KMS-11 (cell line): ENCODE data around the gene PRC1.

ENCODE experiments used
- H2AFZ ChIP-seq: fragments of 200-600 bp; sonication (generic); 2 replicates; pipeline ENCODE4 v1.6.1; 2016; ENCODE audit warnings: antibody characterized with exemption, mixed run types, low read depth
- H3K27ac ChIP-seq: fragments of 200-600 bp; sonication (generic); 2 replicates; pipeline ENCODE4 v1.6.1; 2016; ENCODE audit warnings: mild to moderate bottlenecking, mixed run types
- H3K27me3 ChIP-seq: fragments of 200-600 bp; sonication (generic); 2 replicates; pipeline ENCODE4 v1.6.1; 2017; ENCODE audit warnings: mild to moderate bottlenecking, low read depth, mixed run types, moderate library complexity; ENCODE audit not compliant: insufficient read depth
- H3K36me3 ChIP-seq: fragments of 200-600 bp; sonication (generic); 2 replicates; pipeline ENCODE4 v1.6.1; 2017; ENCODE audit warnings: mild to moderate bottlenecking, mixed run types; ENCODE audit not compliant: insufficient read depth
- H3K4me1 ChIP-seq: fragments of 200-600 bp; sonication (generic); 2 replicates; pipeline ENCODE4 v1.6.1; 2016; ENCODE audit warnings: mild to moderate bottlenecking, low read depth, mixed run types; ENCODE audit not compliant: poor library complexity, severe bottlenecking
- H3K4me2 ChIP-seq: fragments of 200-600 bp; sonication (generic); 2 replicates; pipeline ENCODE4 v1.7.0; 2016; ENCODE audit warnings: mild to moderate bottlenecking, mixed run types
- H3K4me3 ChIP-seq: fragments of 200-600 bp; sonication (generic); IDR thresholded peaks from 2 replicates; pipeline ENCODE4 v1.6.1; 2017; ENCODE audit warnings: low read depth, low read length, mixed read lengths; ENCODE audit not compliant: insufficient read depth
- H3K79me2 ChIP-seq: fragments of 200-600 bp; sonication (generic); 2 replicates; pipeline ENCODE4 v1.6.1; 2016; ENCODE audit warnings: low read depth, mixed run types; ENCODE audit not compliant: insufficient read depth
- H3K9ac ChIP-seq: fragments of 200-600 bp; sonication (generic); 2 replicates; pipeline ENCODE4 v1.6.1; 2016; ENCODE audit warnings: mild to moderate bottlenecking, mixed run types
- H4K20me1 ChIP-seq: fragments of 200-600 bp; sonication (generic); 2 replicates; pipeline ENCODE4 v1.6.1; 2016; ENCODE audit warnings: mild to moderate bottlenecking, mixed run types; ENCODE audit not compliant: insufficient read depth
- CTCF ChIP-seq: fragments of 200-600 bp; sonication (generic); conservative IDR thresholded peaks from 2 replicates; pipeline ENCODE4 v1.6.1; 2017; ENCODE audit warnings: low read depth, mild to moderate bottlenecking, antibody characterized with exemption, low read length, moderate library complexity, mixed read lengths

PRC1 gene

GRCh38 chr15:90962021-90962420 is 32.3 kb downstream of the PRC1 start:
- TF ChIP-seq CTCF = no peak
- H3K36me3 ChIP-seq = no peaks in the 10 kb centered on the region; the same call in 1 of the 2 replicates

GRCh38 chr15:90960298-90961091 is 33.8 kb downstream of the PRC1 start:
- no peaks in the 10 kb centered on the region for H4K20me1 ChIP-seq
- no peak overlapping the region for H3K27ac ChIP-seq
- no peak overlapping the region for H3K4me2 ChIP-seq
- H3K4me3 ChIP-seq = no peak overlapping the region
- no peak overlapping the region for H3K9ac ChIP-seq
- no peaks in the 10 kb centered on the region; the same call in 1 of the 2 replicates for H3K36me3 ChIP-seq
- no peak overlapping the region for H2AFZ ChIP-seq
- H3K4me1 ChIP-seq = no peaks in the 10 kb centered on the region
- TF ChIP-seq CTCF = no peak
- peaks cover 15% of the 10 kb centered on the region; the same call in 1 of the 2 replicates for H3K79me2 ChIP-seq
- no peaks in the 10 kb centered on the region for H3K27me3 ChIP-seq

More at GRCh38 chr15:90962021-90962420, 32.3 kb downstream of the PRC1 start:
- H3K9ac ChIP-seq = no peak overlapping the region
- H4K20me1 ChIP-seq = no peaks in the 10 kb centered on the region
- no peaks in the 10 kb centered on the region for H3K4me1 ChIP-seq
- no peak overlapping the region for H3K27ac ChIP-seq
- H2AFZ ChIP-seq = no peak overlapping the region
- peaks cover 4% of the 10 kb centered on the region; the same call in 1 of the 2 replicates for H3K79me2 ChIP-seq
- no peaks in the 10 kb centered on the region for H3K27me3 ChIP-seq
- no peak overlapping the region for H3K4me2 ChIP-seq
- no peak overlapping the region for H3K4me3 ChIP-seq

- Histone ChIP-seq H4K20me1 (no peaks in the 10 kb centered on the region), H3K36me3 (no peaks in the 10 kb centered on the region; the same call in 1 of the 2 replicates), H3K4me2 (no peak overlapping the region), H3K79me2 (peaks cover 15% of the 10 kb centered on the region; the same call in 1 of the 2 replicates), H3K4me1 (no peaks in the 10 kb centered on the region), H3K9ac (no peak overlapping the region), H2AFZ (no peak overlapping the region), H3K27ac (no peak overlapping the region), H3K4me3 (no peak overlapping the region), H3K27me3 (no peaks in the 10 kb centered on the region)
- TF ChIP-seq CTCF = no peak
Observed at GRCh38 chr15:90959894-90960293, 34.4 kb downstream of the PRC1 start.

GRCh38 chr15:90959028-90959595 is 35.2 kb downstream of the PRC1 start:
- H3K79me2 ChIP-seq = peaks cover 15% of the 10 kb centered on the region; the same call in 1 of the 2 replicates
- no peak overlapping the region for H3K27ac ChIP-seq
- TF ChIP-seq CTCF = no peak
- no peak overlapping the region for H3K4me2 ChIP-seq
- no peaks in the 10 kb centered on the region for H3K27me3 ChIP-seq
- H3K9ac ChIP-seq = no peak overlapping the region
- no peak overlapping the region for H2AFZ ChIP-seq
- H4K20me1 ChIP-seq = no peaks in the 10 kb centered on the region
- H3K4me1 ChIP-seq = peaks cover 3% of the 10 kb centered on the region
- H3K4me3 ChIP-seq = no peak overlapping the region
- no peaks in the 10 kb centered on the region; the same call in 1 of the 2 replicates for H3K36me3 ChIP-seq
